GM19025 (cell line): Measurements from ENCODE around the gene SMIM20.

Experiments used
- ATAC-seq: cut with Tn5 transposase; IDR thresholded peaks from one replicate; pipeline ENCODE4 v1.9.1; 2021; ENCODE audit warnings: mild to moderate bottlenecking, low read depth, moderate library complexity; ENCODE audit not compliant: unreplicated experiment

SMIM20 gene

GRCh38 chr4:25951390-25951952 lies 37.5 kb downstream of the SMIM20 start:
- no peak for ATAC-seq

- no peak for ATAC-seq
Observed at GRCh38 chr4:25953740-25954139, 39.7 kb downstream of the SMIM20 start.

- ATAC-seq = no peak
Observed at GRCh38 chr4:25954293-25954904, 40.4 kb downstream of the SMIM20 start.

- ATAC-seq = no peak
Observed at GRCh38 chr4:25955705-25956104, 41.7 kb downstream of the SMIM20 start.

GRCh38 chr4:25956260-25956659 lies 42.2 kb downstream of the SMIM20 start:
- no peak for ATAC-seq

- no peak for ATAC-seq
Observed at GRCh38 chr4:25958110-25958509, 44.1 kb downstream of the SMIM20 start.

- no peak for ATAC-seq
Observed at GRCh38 chr4:25962393-25962792, 48.4 kb downstream of the SMIM20 start.

- no peak for ATAC-seq
Observed at GRCh38 chr4:25965629-25966028, 51.6 kb downstream of the SMIM20 start.

- ATAC-seq = no peak
Observed at GRCh38 chr4:25966171-25966570, 52.2 kb downstream of the SMIM20 start.

- ATAC-seq = no peak
Observed at GRCh38 chr4:25969374-25970155, 55.5 kb downstream of the SMIM20 start.

- peak; percentile 53 for ATAC-seq
Observed at GRCh38 chr4:25970226-25970675, 56.2 kb downstream of the SMIM20 start.

- ATAC-seq = no peak
Observed at GRCh38 chr4:25970691-25971432, 56.8 kb downstream of the SMIM20 start.

GRCh38 chr4:25972366-25972765 lies 58.3 kb downstream of the SMIM20 start:
- ATAC-seq = no peak

GRCh38 chr4:25972984-25973745 lies 59.1 kb downstream of the SMIM20 start:
- no peak for ATAC-seq

- no peak for ATAC-seq
Observed at GRCh38 chr4:25976780-25977179, 62.8 kb downstream of the SMIM20 start.

GRCh38 chr4:25977397-25978170 lies 63.6 kb downstream of the SMIM20 start:
- ATAC-seq = no peak

GRCh38 chr4:25978327-25978726 lies 64.3 kb downstream of the SMIM20 start:
- ATAC-seq = no peak
